VCaP (cell line): ENCODE measurements around the gene NRG2.

Experiments used
- H3K27ac ChIP-seq: fragments of 450-650 bp; 2 replicates; pipeline ENCODE4 v1.5.1; 2017
- TF ChIP-seq, protein P1 (sequence below): fragments of 450-650 bp; conservative IDR thresholded peaks from 2 replicates; pipeline ENCODE4 v1.5.1; 2017; ENCODE audit warnings: mild to moderate bottlenecking, moderate library complexity

NRG2 gene

GRCh38 chr5:139799359-139799758 is 243.7 kb downstream of the NRG2 start:
- TF ChIP-seq, protein P1, sequence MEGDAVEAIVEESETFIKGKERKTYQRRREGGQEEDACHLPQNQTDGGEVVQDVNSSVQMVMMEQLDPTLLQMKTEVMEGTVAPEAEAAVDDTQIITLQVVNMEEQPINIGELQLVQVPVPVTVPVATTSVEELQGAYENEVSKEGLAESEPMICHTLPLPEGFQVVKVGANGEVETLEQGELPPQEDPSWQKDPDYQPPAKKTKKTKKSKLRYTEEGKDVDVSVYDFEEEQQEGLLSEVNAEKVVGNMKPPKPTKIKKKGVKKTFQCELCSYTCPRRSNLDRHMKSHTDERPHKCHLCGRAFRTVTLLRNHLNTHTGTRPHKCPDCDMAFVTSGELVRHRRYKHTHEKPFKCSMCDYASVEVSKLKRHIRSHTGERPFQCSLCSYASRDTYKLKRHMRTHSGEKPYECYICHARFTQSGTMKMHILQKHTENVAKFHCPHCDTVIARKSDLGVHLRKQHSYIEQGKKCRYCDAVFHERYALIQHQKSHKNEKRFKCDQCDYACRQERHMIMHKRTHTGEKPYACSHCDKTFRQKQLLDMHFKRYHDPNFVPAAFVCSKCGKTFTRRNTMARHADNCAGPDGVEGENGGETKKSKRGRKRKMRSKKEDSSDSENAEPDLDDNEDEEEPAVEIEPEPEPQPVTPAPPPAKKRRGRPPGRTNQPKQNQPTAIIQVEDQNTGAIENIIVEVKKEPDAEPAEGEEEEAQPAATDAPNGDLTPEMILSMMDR, result no peak
- H3K27ac ChIP-seq, result no peak overlapping the region

- TF ChIP-seq, protein P1, result no peak
- no peak overlapping the region for H3K27ac ChIP-seq
Observed at GRCh38 chr5:139798883-139799282, 244.2 kb downstream of the NRG2 start.

DNA sequence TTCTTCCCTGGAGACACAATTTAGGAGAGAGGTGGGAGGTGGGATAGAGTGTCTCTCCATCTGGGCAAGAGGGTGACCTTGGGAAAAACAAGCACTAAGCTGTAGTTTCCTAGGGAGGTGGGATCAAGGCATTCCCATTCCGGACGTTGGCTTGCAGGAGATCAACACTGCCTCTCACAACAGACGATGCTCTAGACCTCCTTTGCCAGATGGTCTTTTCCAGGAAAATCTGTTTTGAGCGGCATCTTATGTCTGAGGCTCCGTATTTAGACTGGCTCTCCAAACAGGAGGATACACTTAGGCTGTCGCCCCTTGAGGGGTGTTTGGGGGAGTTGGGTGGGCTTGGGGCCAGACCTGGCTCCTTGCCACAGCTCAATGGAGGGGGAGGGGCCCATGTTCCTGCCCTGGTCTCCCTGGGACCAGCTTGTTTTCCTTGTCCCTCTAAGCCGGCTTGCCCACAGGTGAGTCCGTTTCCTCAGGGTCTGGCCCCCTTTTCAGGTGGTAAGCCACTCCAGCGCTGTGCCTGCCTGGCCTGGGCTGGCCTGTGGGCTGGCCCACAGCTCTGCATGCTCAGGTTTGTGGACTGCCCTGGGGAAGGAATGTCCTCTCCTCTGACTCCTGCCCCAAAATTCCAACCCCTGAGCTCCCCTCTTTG is 245.1 kb downstream of the NRG2 start:
- TF ChIP-seq, protein P1, result no peak
- H3K27ac ChIP-seq, result no peak overlapping the region

DNA sequence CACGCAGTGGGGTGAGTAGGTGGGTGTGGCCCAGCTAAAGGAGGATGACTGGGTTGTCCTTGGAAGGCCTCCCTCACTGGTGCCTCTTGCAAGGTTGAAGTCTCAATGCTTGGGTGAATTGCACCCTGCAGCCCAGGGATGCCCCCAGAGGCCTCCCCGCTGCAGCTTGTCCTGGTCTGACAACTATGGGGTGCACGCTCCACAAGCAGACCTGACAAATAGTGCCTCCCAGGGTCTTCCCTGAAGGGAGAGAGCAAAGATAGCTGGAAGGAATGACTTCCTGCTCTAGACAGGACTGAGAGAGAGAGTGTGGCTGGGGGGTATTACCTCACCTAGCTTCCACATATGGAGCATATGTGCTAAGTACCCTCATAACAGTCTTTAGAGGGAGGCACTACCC is 245.8 kb downstream of the NRG2 start:
- TF ChIP-seq, protein P1, result no peak
- H3K27ac ChIP-seq, result no peak overlapping the region
